A549 (cell line): ENCODE results near the gene CDH26. TPM values are rescaled to one million over a fixed set of nuclear protein-coding genes. Genes with fewer than 3 reads are reported as not detected.
A peak's percentile ranks its signal among the peaks of the same experiment; 100 is the strongest.

Experiments
- ATAC-seq, 2 experiments: fragments of 200-7000 bp in 1 of 2; fragments of >200 bp in 1 of 2; cut with Nextera tagmentation in 1 of 2; cut with Tn5 transposase in 1 of 2; 3 replicates each; pipeline versions ENCODE4 v1.8.0 to v1.9.1; 2018 to 2020; ENCODE audit warnings: mild to moderate bottlenecking in 1 of 2, moderate library complexity in 1 of 2
- CTCF ChIA-PET: fragments of 300-600 bp; sonication (Branson Sonifier 250); formaldehyde crosslinking; extraction: SDS; loops from one replicate; lab custom pipeline; 2021; ENCODE audit warnings: antibody characterized with exemption, inconsistent platforms; lab: Yijun Ruan, JAX
- POLR2A ChIA-PET: fragments of 350-600 bp; formaldehyde crosslinking; extraction: SDS; loops from one replicate; lab custom pipeline; 2021; ENCODE audit warnings: antibody characterized with exemption, inconsistent platforms; lab: Yijun Ruan, JAX
- DNase-seq, 2 experiments: peaks; one replicate each; pipeline versions ENCODE4 v3.0.0 to v3.0.0-alpha.2; 2011 to 2016; ENCODE audit warnings: low read depth in 1 of 2, low spot score in 1 of 2
- FAIRE-seq: peaks from 2 replicates; lab custom pipeline; 2011; peaks lifted over from hg19 to GRCh38; lab: Jason Lieb, UNC
- H3K27ac ChIP-seq, 2 experiments: fragments of >200 bp; sonication (Bioruptor Twin); formaldehyde crosslinking; 3 replicates each; pipeline ENCODE4 v1.5.1; 2016 to 2017
- H3K4me1 ChIP-seq: fragments of >200 bp; sonication (Bioruptor Twin); formaldehyde crosslinking; 3 replicates; pipeline ENCODE4 v1.6.1; 2016
- H3K4me2 ChIP-seq: fragments of >200 bp; sonication (Bioruptor Twin); formaldehyde crosslinking; 3 replicates; pipeline ENCODE4 v1.6.1; 2016
- H3K4me3 ChIP-seq: fragments of >200 bp; sonication (Bioruptor Twin); formaldehyde crosslinking; 3 replicates; pipeline ENCODE4 v1.5.1; 2016
- H3K9me3 ChIP-seq: fragments of >200 bp; sonication (Bioruptor Twin); formaldehyde crosslinking; 3 replicates; pipeline ENCODE4 v1.6.1; 2016
- CBX8 ChIP-seq: fragments of 200-600 bp; sonication (generic); IDR thresholded peaks from 2 replicates; pipeline ENCODE4 v1.6.1; 2016
- CHD2 ChIP-seq: fragments of 150-350 bp; IDR thresholded peaks from 2 replicates; pipeline ENCODE4 v1.6.1; 2014; ENCODE audit warnings: low read length; ENCODE audit not compliant: partially characterized antibody
- EHMT2 ChIP-seq: fragments of 200-600 bp; sonication (generic); IDR thresholded peaks from 2 replicates; pipeline ENCODE4 v1.6.1; 2016; ENCODE audit warnings: antibody characterized with exemption, low read depth, mild to moderate bottlenecking, moderate library complexity
- FOXS1 ChIP-seq: fragments of 250-450 bp; sonication (Bioruptor Pico); IDR thresholded peaks from 2 replicates; pipeline ENCODE4 v1.5.0; 2020; ENCODE audit warnings: mild to moderate bottlenecking, moderate library complexity
- HEYL ChIP-seq: fragments of 250-450 bp; sonication (Bioruptor Pico); IDR thresholded peaks from 2 replicates; pipeline ENCODE4 v1.8.0; 2021; ENCODE audit warnings: mild to moderate bottlenecking, moderate library complexity
- HOXB13 ChIP-seq: fragments of 250-450 bp; sonication (Bioruptor Pico); IDR thresholded peaks from 2 replicates; pipeline ENCODE4 v1.5.0; 2020; ENCODE audit warnings: low read depth, mild to moderate bottlenecking, moderate library complexity
- HOXB5 ChIP-seq: fragments of 250-450 bp; sonication (Bioruptor Pico); IDR thresholded peaks from 2 replicates; pipeline ENCODE4 v1.5.0; 2020; ENCODE audit warnings: mild to moderate bottlenecking, moderate library complexity
- JUN ChIP-seq, 2 experiments: fragments of >200 bp; sonication (Bioruptor Twin); formaldehyde crosslinking; IDR thresholded peaks; 2 replicates in 1 of 2; 3 replicates in 1 of 2; pipeline ENCODE4 v1.6.1; 2016 to 2017
- JUNB ChIP-seq: fragments of >200 bp; sonication (Bioruptor Twin); formaldehyde crosslinking; IDR thresholded peaks from 2 replicates; pipeline ENCODE4 v1.6.1; 2016
- KDM1A ChIP-seq: fragments of 200-600 bp; sonication (generic); IDR thresholded peaks from 2 replicates; pipeline ENCODE4 v1.6.1; 2016; ENCODE audit warnings: low read depth, mild to moderate bottlenecking
- MAX ChIP-seq: IDR thresholded peaks from 2 replicates; pipeline ENCODE4 v1.6.1; 2012
- NR3C1 ChIP-seq: fragments of >200 bp; sonication (Bioruptor Twin); formaldehyde crosslinking; IDR thresholded peaks from 3 replicates; pipeline ENCODE4 v1.6.1; 2017
- PHF8 ChIP-seq: fragments of 200-600 bp; sonication (generic); IDR thresholded peaks from 2 replicates; pipeline ENCODE4 v1.6.1; 2016; ENCODE audit warnings: low read depth, mild to moderate bottlenecking, antibody characterized with exemption, moderate library complexity, borderline replicate concordance
- POLR2A ChIP-seq: IDR thresholded peaks from 2 replicates; pipeline ENCODE4 v1.6.1; 2012; ENCODE audit warnings: mild to moderate bottlenecking, low read length
- RARB ChIP-seq: fragments of 250-450 bp; sonication (Bioruptor Pico); IDR thresholded peaks from 2 replicates; pipeline ENCODE4 v1.8.0; 2021; ENCODE audit warnings: mild to moderate bottlenecking, moderate library complexity
- RCOR1 ChIP-seq: fragments of 150-350 bp; IDR thresholded peaks from 2 replicates; pipeline ENCODE4 v1.6.1; 2014; ENCODE audit warnings: antibody characterized with exemption, low read length, low read depth
- RNF2 ChIP-seq: fragments of 200-600 bp; sonication (generic); IDR thresholded peaks from 2 replicates; pipeline ENCODE4 v1.6.1; 2016; ENCODE audit warnings: low read depth, mild to moderate bottlenecking, antibody characterized with exemption, moderate library complexity, borderline replicate concordance
- SMC3 ChIP-seq: fragments of >200 bp; sonication (Bioruptor Twin); formaldehyde crosslinking; IDR thresholded peaks from 3 replicates; pipeline ENCODE4 v1.6.1; 2018; ENCODE audit warnings: inconsistent platforms
- WGBS: methylation state at CpG from one replicate; pipeline ENCODE4 v1.1.6; 2017; ENCODE audit errors: missing lambda C conversion rate; 5-methylcytosine and 5-hydroxymethylcytosine counted together
- polyA plus RNA-seq, 4 experiments: library from polyadenylated mRNA; depleted of rRNA in 3 of 4; stranded (reverse); fragments of >200 nt; fragmentation: RNase III in 1 of 4; extraction: RNeasy Plus Mini Kit Qiagen cat#74134 plus additional on column Dnase treatment in 1 of 4; gene quantifications; 2 replicates in 3 of 4; 3 replicates in 1 of 4; pipeline ENCODE4 v1.2.3, GENCODE V29; 2011 to 2017
- TF ChIP-seq, protein P1 (sequence below): fragments of 250-450 bp; sonication (Bioruptor Pico); IDR thresholded peaks from 2 replicates; pipeline ENCODE4 v1.5.0; 2021; ENCODE audit warnings: mild to moderate bottlenecking, moderate library complexity, borderline replicate concordance
- TF ChIP-seq, protein P2 (sequence below): fragments of 250-450 bp; sonication (Bioruptor Pico); IDR thresholded peaks from 2 replicates; pipeline ENCODE4 v1.5.0; 2020; ENCODE audit warnings: low read depth, mild to moderate bottlenecking, moderate library complexity
- TF ChIP-seq, protein P3 (sequence below): IDR thresholded peaks from 2 replicates; pipeline ENCODE4 v1.6.1; 2012; ENCODE audit warnings: low read depth, borderline replicate concordance

Gene CDH26
- polyA plus RNA-seq, 2 of the 4 experiments (the other 2 are of a cell fraction) = 0.27 to 0.57 TPM

DNA sequence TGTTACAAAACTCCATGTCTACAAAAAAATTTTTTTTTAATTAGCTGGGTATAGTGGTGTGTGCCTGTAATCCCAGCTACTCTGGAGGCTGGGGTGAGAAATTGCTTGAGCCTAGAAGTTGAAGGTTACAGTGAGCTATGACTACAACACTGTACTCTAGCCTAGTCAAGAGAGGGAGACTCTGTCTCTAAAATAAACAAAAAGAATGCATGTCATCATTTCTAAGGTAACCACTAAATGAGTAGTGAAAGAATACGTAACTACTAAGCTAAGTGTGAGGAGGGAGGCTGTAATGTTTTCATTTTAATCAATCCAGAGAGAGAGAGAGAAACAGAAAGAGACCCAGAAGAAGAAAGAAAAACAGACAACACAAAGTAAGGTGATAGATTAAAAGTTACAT is 34.7 kb upstream of the CDH26 start:
- Histone ChIP-seq H3K27ac (no peak overlapping the region), H3K4me3 (no peak overlapping the region)
- CTCF ChIA-PET = interaction anchor here (0.6 to 1.7 kb wide), 2 partner anchors 11 to 140 kb away, joined by 3 to 5 read pairs; partner anchors contain the start of gene SYCP2
- TF ChIP-seq, protein P1, sequence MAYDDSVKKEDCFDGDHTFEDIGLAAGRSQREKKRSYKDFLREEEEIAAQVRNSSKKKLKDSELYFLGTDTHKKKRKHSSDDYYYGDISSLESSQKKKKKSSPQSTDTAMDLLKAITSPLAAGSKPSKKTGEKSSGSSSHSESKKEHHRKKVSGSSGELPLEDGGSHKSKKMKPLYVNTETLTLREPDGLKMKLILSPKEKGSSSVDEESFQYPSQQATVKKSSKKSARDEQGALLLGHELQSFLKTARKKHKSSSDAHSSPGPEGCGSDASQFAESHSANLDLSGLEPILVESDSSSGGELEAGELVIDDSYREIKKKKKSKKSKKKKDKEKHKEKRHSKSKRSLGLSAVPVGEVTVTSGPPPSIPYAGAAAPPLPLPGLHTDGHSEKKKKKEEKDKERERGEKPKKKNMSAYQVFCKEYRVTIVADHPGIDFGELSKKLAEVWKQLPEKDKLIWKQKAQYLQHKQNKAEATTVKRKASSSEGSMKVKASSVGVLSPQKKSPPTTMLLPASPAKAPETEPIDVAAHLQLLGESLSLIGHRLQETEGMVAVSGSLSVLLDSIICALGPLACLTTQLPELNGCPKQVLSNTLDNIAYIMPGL = no peak
- TF ChIP-seq MAX = no peak
- no peak for TF ChIP-seq NR3C1
- TF ChIP-seq JUN (IDR thresholded peaks at IDR 0.05) = no peak
- TF ChIP-seq HOXB5 (CRISPR knock-in tag) = no peak
- no peak for TF ChIP-seq FOXS1
- TF ChIP-seq CBX8 = no peak
- TF ChIP-seq, protein P2, sequence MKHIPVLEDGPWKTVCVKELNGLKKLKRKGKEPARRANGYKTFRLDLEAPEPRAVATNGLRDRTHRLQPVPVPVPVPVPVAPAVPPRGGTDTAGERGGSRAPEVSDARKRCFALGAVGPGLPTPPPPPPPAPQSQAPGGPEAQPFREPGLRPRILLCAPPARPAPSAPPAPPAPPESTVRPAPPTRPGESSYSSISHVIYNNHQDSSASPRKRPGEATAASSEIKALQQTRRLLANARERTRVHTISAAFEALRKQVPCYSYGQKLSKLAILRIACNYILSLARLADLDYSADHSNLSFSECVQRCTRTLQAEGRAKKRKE = no peak
- TF ChIP-seq HEYL (CRISPR knock-in tag) = no peak
- TF ChIP-seq, protein P3, sequence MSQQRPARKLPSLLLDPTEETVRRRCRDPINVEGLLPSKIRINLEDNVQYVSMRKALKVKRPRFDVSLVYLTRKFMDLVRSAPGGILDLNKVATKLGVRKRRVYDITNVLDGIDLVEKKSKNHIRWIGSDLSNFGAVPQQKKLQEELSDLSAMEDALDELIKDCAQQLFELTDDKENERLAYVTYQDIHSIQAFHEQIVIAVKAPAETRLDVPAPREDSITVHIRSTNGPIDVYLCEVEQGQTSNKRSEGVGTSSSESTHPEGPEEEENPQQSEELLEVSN = no peak
- no peak for TF ChIP-seq RCOR1
- no peak for TF ChIP-seq RARB
- TF ChIP-seq POLR2A = no peak
- TF ChIP-seq KDM1A = no peak
- TF ChIP-seq, all 56 proteins: peak for 0
- ATAC-seq = no peak
- FAIRE-seq = no peak
- 86% methylated on average over 1 of the region's 1 CpG for WGBS
- H3K4me1 ChIP-seq = peaks cover 12% of the 10 kb centered on the region; the same call in 1 of the 3 replicates
- no peak for DNase-seq
- POLR2A ChIA-PET = no interaction called here
- H3K9me3 ChIP-seq = no peaks in the 10 kb centered on the region
- no peak overlapping the region for H3K4me2 ChIP-seq

- FAIRE-seq (no peak), ATAC-seq (no peak)
- 44% methylated on average over 1 of the region's 1 CpG for WGBS
- CTCF ChIA-PET = interaction anchor here (1.2 to 2.2 kb wide), 2 partner anchors 9 to 15 kb away, joined by 4 to 6 read pairs; partner anchors contain the start of genes FAM217B, PPP1R3D and SYCP2
- Histone ChIP-seq H3K4me3 (no peak overlapping the region), H3K9me3 (no peaks in the 10 kb centered on the region), H3K4me2 (no peak overlapping the region; the same call in 2 of the 3 replicates)
- TF ChIP-seq FOXS1 (no peak), SMC3 (no peak), RNF2 (no peak), PHF8 (no peak)
- TF ChIP-seq, all 56 proteins: peak for 0
- Histone ChIP-seq H3K27ac (no peak overlapping the region), H3K4me1 (peaks cover 10% of the 10 kb centered on the region; the same call in 1 of the 3 replicates)
- POLR2A ChIA-PET = no interaction called here
- DNase-seq = no peak
Measured at GRCh38 chr20:59925359-59925758, 32.9 kb upstream of the CDH26 start.

DNA sequence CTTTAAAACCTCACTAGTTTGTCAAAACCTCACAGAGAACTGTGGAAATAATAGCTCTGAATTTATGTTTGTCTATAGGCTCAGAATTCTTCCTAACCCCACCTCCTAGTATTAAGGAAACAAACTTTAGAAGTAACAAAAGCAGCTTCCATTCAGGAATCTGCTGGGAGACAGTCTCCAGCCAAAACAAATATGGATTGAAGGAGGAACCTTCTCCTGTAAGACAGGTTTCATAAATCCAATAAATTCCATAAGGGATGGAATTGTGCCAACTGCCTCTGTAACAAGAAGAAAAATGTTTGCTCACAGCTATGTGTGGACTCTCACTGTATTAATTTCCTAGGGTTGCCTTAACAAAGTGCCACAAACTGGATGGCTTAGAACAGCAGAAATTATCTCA is 32.3 kb upstream of the CDH26 start:
- ATAC-seq (no peak; a peak in 2 of 6 replicates), FAIRE-seq (no peak), DNase-seq (peak in 1 of 2 experiments; percentile 45)
- TF ChIP-seq HOXB5 (CRISPR knock-in tag) (no peak), EHMT2 (no peak), CHD2 (no peak), JUNB (no peak), HOXB13 (CRISPR knock-in tag) (no peak), MAX (no peak)
- peaks cover 5% of the 10 kb centered on the region; the same call in 1 of the 3 replicates for H3K4me1 ChIP-seq
- H3K27ac ChIP-seq = no peak overlapping the region
- no peaks in the 10 kb centered on the region for H3K9me3 ChIP-seq
- H3K4me2 ChIP-seq = peak overlapping the region; percentile 20; the same call in 1 of the 3 replicates
- no peak overlapping the region for H3K4me3 ChIP-seq
- CTCF ChIA-PET = interaction anchor here (1.2 to 2.2 kb wide), 2 partner anchors 8 to 14 kb away, joined by 4 to 6 read pairs; partner anchors contain the start of genes FAM217B, PPP1R3D and SYCP2
- POLR2A ChIA-PET = no interaction called here
